GM13977 (cell line): ENCODE results near the gene CARD14.

Experiments
- DNase-seq: peaks from one replicate; pipeline ENCODE4 v3.0.0; 2012; ENCODE audit warnings: low spot score
- in situ Hi-C: fragments of 300-500 bp; cut with MboI; formaldehyde crosslinking; loops from one replicate; pipeline ENCODE4 v1.12.0; 2022; ENCODE audit warnings: low sequenced_read_pairs, low pct_unique_long_range_greater_than_20kb, mixed read lengths, inconsistent platforms; ENCODE audit not compliant: unreplicated experiment
- TF ChIP-seq, protein P1 (sequence below): IDR thresholded peaks from 2 replicates; pipeline ENCODE4 v1.5.1; 2012; ENCODE audit warnings: mild to moderate bottlenecking, control low read depth; ENCODE audit not compliant: insufficient read depth; ENCODE audit errors: extremely low read depth, missing control alignments

Gene CARD14

DNA sequence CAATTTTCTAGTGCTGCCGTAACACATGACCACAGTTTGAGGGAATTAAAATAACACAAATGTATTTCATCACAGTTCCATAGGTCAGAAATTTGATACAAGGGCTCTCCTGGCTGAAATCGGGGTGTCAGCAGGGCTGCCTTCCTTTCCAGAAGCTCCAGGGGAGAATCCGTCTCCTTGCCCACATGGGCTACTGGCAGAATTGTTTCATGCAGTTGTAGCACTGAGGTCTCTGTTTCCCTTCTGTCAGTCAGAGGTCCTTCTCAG, 43.4 kb upstream of the CARD14 start:
- DNase-seq = no peak
- TF ChIP-seq, protein P1, sequence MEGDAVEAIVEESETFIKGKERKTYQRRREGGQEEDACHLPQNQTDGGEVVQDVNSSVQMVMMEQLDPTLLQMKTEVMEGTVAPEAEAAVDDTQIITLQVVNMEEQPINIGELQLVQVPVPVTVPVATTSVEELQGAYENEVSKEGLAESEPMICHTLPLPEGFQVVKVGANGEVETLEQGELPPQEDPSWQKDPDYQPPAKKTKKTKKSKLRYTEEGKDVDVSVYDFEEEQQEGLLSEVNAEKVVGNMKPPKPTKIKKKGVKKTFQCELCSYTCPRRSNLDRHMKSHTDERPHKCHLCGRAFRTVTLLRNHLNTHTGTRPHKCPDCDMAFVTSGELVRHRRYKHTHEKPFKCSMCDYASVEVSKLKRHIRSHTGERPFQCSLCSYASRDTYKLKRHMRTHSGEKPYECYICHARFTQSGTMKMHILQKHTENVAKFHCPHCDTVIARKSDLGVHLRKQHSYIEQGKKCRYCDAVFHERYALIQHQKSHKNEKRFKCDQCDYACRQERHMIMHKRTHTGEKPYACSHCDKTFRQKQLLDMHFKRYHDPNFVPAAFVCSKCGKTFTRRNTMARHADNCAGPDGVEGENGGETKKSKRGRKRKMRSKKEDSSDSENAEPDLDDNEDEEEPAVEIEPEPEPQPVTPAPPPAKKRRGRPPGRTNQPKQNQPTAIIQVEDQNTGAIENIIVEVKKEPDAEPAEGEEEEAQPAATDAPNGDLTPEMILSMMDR = no peak
- in situ Hi-C loops = no loop called here

DNA sequence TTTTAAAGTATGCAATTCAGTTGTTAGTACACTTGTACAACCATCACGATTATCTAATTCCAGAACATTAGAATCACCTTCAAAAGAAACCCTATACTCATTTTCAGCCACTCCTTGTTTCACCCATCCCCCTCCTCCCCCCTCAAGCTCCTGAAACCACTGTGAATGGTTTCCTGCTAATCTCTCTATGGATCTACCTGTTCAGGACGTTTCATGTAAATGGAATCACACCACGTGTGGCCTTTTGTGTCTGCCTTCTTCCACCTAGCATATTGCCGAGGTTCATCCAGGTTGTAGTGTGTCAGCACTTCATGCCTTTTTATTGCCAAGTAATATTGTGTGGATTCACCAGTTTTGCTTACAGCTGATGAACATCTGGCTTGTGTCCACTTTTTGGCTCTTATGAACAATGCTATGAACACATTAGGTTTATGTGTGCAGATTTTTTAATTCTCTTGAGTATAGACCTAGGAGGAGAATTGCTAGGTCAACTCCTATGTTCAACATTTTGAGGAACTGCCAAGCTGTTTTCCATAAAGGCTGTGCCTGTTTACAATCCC, 40.7 kb upstream of the CARD14 start:
- TF ChIP-seq, protein P1 = no peak
- in situ Hi-C loops = no loop called here
- DNase-seq = no peak

DNA sequence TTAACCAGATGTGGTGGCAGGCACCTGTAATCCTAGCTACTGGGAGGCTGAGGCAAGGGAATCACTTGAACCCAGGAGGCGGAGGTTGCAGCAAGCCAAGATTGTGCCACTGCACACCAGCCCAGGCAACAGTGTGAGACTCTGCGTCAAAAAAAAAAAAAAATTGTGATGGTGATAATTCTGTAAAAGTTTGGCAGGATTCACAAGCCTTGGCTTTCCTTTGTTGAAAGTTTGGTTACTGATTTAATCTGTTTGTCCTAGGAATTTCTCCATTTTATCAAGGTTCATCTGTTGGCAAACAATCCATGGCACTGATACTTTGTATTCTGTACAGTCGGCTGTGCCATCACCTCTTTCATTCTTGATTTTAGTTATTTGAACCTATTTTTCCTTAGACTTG, 38.8 kb upstream of the CARD14 start:
- TF ChIP-seq, protein P1 = no peak
- DNase-seq = no peak
- in situ Hi-C loops = no loop called here

DNA sequence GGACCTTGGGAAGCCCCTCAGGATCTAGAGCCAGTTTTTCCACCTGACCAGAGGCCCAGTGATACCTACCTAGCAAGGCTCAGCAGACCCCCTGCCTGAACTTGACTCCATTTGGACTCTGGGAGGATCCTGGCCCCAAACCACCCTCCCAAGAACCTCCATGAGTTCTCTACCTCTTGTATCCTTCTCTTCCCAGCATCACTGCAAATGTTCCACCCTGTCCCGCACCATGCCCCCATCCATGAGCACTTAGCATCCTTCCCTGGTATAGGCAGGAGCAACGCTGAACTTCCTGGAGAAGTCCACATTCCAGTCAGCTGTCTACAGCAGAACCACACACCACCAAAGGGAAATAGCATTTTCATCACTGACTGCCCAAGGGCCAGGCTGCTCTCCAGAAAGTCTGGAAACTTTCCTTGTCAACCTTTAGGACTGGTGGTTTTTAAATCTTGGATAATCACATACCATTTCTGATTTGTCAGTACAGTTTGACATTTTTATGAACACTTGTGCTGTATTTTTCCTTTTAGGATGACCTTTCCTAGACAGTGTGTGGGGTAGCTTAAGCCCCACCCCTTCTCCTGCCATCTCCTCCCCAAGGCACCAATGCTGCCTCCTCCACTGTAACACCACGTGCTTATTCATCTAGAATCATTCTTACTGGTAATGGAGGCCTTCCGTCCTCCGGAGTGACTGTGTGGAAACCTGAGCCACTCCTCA, 36.8 kb upstream of the CARD14 start:
- TF ChIP-seq, protein P1 = no peak
- DNase-seq = no peak
- in situ Hi-C loops = no loop called here

DNA sequence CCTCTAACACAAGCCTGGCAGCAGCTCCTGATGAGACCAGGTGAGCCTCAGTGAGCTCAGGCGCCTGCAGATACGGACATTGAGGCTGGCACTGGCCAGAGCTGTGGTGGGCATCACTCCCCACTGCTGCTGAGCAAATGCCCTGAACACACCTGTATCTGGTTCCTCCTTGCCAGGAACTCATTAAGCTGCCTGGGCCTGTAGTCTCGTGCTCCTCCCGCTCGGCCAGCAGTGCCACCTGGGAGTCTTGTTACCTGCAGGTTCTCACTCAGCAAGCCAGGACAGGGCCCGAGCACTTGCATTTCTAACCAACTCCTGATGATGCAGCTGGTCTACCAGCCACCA, 36.2 kb upstream of the CARD14 start:
- in situ Hi-C loops = no loop called here
- TF ChIP-seq, protein P1 = no peak
- DNase-seq = no peak

DNA sequence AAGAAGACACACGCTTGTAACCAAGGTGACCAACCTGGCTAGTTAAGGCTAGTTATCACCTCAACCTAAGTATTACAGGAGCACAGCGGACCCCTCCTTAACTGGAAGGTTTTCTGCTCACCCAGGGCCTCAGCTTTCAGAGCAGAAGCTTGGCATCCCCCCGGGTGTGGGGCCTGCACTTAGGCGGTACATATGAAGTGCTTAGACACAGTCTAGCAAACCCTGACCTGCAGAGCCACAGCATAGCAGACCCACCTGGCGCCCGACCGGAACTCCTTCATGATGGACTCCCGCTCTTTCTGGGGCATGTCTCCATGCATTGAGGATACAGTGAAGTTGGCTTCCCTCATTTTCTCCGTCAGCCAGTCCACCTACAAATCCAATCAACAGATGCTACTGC, 32.7 kb upstream of the CARD14 start:
- TF ChIP-seq, protein P1 = no peak
- in situ Hi-C loops = no loop called here
- no peak for DNase-seq
